Vagina (tissue), 2 donors: ENCODE results near the gene C1QTNF1. TPM values are rescaled to one million over a fixed set of nuclear protein-coding genes. Genes with fewer than 3 reads are reported as not detected.

Experiments used
- DNase-seq, 2 donors: peaks; one replicate each; pipeline ENCODE4 v3.0.0-alpha.2; 2017; ENCODE audit errors: extremely low spot score in 2 of 2
- H3K27ac ChIP-seq: fragments of 200-600 bp; sonication (generic); one replicate; pipeline ENCODE4 v1.5.1; 2019
- H3K27me3 ChIP-seq: fragments of 200-600 bp; sonication (generic); one replicate; pipeline ENCODE4 v1.5.1; 2019
- H3K36me3 ChIP-seq, 2 donors: fragments of 200-600 bp; sonication (generic); one replicate each; pipeline ENCODE4 v1.5.1; 2017 to 2019
- H3K4me1 ChIP-seq: fragments of 200-600 bp; sonication (generic); one replicate; pipeline ENCODE4 v1.5.1; 2019
- H3K4me3 ChIP-seq, 2 donors: fragments of 200-600 bp; sonication (generic); 1 replicate in 1 of 2; 2 replicates in 1 of 2; pipeline ENCODE4 v1.5.1; 2016 to 2019
- H3K9me3 ChIP-seq: fragments of 200-600 bp; sonication (generic); one replicate; pipeline ENCODE4 v1.5.1; 2019
- CTCF ChIP-seq, 3 experiments: fragments of 450-650 bp in 2 of 3; fragments of 200-600 bp in 1 of 3; sonication (generic) in 1 of 3; IDR thresholded peaks; one replicate each; pipeline ENCODE4 v1.5.1; 2017 to 2019; ENCODE audit warnings: antibody characterized with exemption in 3 of 3, mild to moderate bottlenecking in 2 of 3, moderate library complexity in 2 of 3
- POLR2A ChIP-seq, 2 donors: fragments of 450-650 bp; IDR thresholded peaks; one replicate each; pipeline ENCODE4 v1.6.1; 2017; ENCODE audit warnings: antibody characterized with exemption in 2 of 2, mild to moderate bottlenecking in 2 of 2, moderate library complexity in 2 of 2
- POLR2AphosphoS5 ChIP-seq, 2 donors: sonication (generic); formaldehyde crosslinking; IDR thresholded peaks; one replicate each; pipeline ENCODE4 v1.9.0; 2017; ENCODE audit warnings: antibody characterized with exemption in 2 of 2, mild to moderate bottlenecking in 2 of 2, low read depth in 1 of 2; ENCODE audit not compliant: insufficient read depth in 1 of 2
- intact Hi-C: fragments of 100-400 bp; cut with DNase I; formaldehyde crosslinking; loops from one replicate; pipeline ENCODE4 v1.15.1; 2023
- total RNA-seq: library from RNA; depleted of rRNA; stranded (reverse); fragments of >200 nt; gene quantifications from one replicate; pipeline ENCODE4 v1.2.3, GENCODE V29; 2016

The C1QTNF1 gene
- total RNA-seq, 1 donor from 2014 or later = 30.7 TPM

GRCh38 chr17:79066963-79067362, 43.0 kb downstream of the C1QTNF1 start:
- intact Hi-C loops = no loop called here
- Histone ChIP-seq H3K4me3 (no peak overlapping the region), H3K27ac (no peak overlapping the region), H3K36me3 (no peaks in the 10 kb centered on the region), H3K4me1 (no peaks in the 10 kb centered on the region), H3K27me3 (no peaks in the 10 kb centered on the region), H3K9me3 (no peaks in the 10 kb centered on the region)
- TF ChIP-seq POLR2AphosphoS5 (IDR thresholded peaks at IDR 0.05; ENCODE audit: insufficient read depth in 1 of 2, low read depth in 1 of 2) = no peak
- DNase-seq = no peak

- no peaks in the 10 kb centered on the region for H3K27me3 ChIP-seq
- no peak for DNase-seq
- no peaks in the 10 kb centered on the region for H3K9me3 ChIP-seq
- no peaks in the 10 kb centered on the region for H3K36me3 ChIP-seq
- intact Hi-C loops = no loop called here
- H3K4me1 ChIP-seq = peaks cover 18% of the 10 kb centered on the region
- no peak overlapping the region for H3K4me3 ChIP-seq
- TF ChIP-seq POLR2AphosphoS5 (IDR thresholded peaks at IDR 0.05; ENCODE audit: insufficient read depth in 1 of 2, low read depth in 1 of 2) = no peak
- no peak for TF ChIP-seq CTCF (IDR thresholded peaks at IDR 0.05)
- TF ChIP-seq POLR2A (IDR thresholded peaks at IDR 0.05) = no peak
- H3K27ac ChIP-seq = no peak overlapping the region
Observed at GRCh38 chr17:79070266-79070880, 46.4 kb downstream of the C1QTNF1 start.

- no peaks in the 10 kb centered on the region for H3K36me3 ChIP-seq
- H3K4me3 ChIP-seq = no peak overlapping the region
- H3K27me3 ChIP-seq = no peaks in the 10 kb centered on the region
- intact Hi-C loops = no loop called here
- H3K9me3 ChIP-seq = no peaks in the 10 kb centered on the region
- TF ChIP-seq POLR2A (IDR thresholded peaks at IDR 0.05) = no peak
- no peak for TF ChIP-seq CTCF (IDR thresholded peaks at IDR 0.05)
- no peak overlapping the region for H3K27ac ChIP-seq
- DNase-seq = no peak
- peaks cover 26% of the 10 kb centered on the region for H3K4me1 ChIP-seq
Observed at GRCh38 chr17:79071161-79071740, 47.3 kb downstream of the C1QTNF1 start.

- intact Hi-C loops = no loop called here
- DNase-seq = no peak
- H3K4me1 ChIP-seq = peaks cover 28% of the 10 kb centered on the region
Observed at GRCh38 chr17:79072544-79072943, 48.6 kb downstream of the C1QTNF1 start.

GRCh38 chr17:79073016-79073705, 49.2 kb downstream of the C1QTNF1 start:
- no peaks in the 10 kb centered on the region for H3K27me3 ChIP-seq
- TF ChIP-seq POLR2AphosphoS5 (IDR thresholded peaks at IDR 0.05; ENCODE audit: insufficient read depth in 1 of 2, low read depth in 1 of 2) (no peak), POLR2A (IDR thresholded peaks at IDR 0.05) (no peak), CTCF (IDR thresholded peaks at IDR 0.05) (no peak)
- no peaks in the 10 kb centered on the region for H3K9me3 ChIP-seq
- DNase-seq = no peak
- H3K36me3 ChIP-seq = peaks cover 0 to 5% of the 10 kb centered on the region in 2 donors
- intact Hi-C loops = no loop called here
- peak overlapping the region; percentile 90 for H3K27ac ChIP-seq
- H3K4me1 ChIP-seq = peaks cover 28% of the 10 kb centered on the region
- H3K4me3 ChIP-seq = no peak overlapping the region

More at GRCh38 chr17:79072544-79072943, 48.6 kb downstream of the C1QTNF1 start:
- Histone ChIP-seq H3K9me3 (no peaks in the 10 kb centered on the region), H3K27me3 (no peaks in the 10 kb centered on the region), H3K27ac (no peak overlapping the region), H3K4me3 (no peak overlapping the region), H3K36me3 (no peaks in the 10 kb centered on the region)
- TF ChIP-seq POLR2AphosphoS5 (IDR thresholded peaks at IDR 0.05; ENCODE audit: insufficient read depth in 1 of 2, low read depth in 1 of 2) (no peak), POLR2A (IDR thresholded peaks at IDR 0.05) (no peak), CTCF (IDR thresholded peaks at IDR 0.05) (no peak)
